GM19025 (cell line): ENCODE measurements around the gene HSF5.
A peak's percentile ranks its signal among the peaks of the same experiment; 100 is the strongest.
"Not testable (repeated sequence)": the region's sequence is repeated elsewhere in the genome, so short reads cannot be mapped to it uniquely, and the experiment has no call there.

ENCODE experiments used
- ATAC-seq: cut with Tn5 transposase; IDR thresholded peaks from one replicate; pipeline ENCODE4 v1.9.1; 2021; ENCODE audit warnings: mild to moderate bottlenecking, low read depth, moderate library complexity; ENCODE audit not compliant: unreplicated experiment

Gene HSF5

DNA sequence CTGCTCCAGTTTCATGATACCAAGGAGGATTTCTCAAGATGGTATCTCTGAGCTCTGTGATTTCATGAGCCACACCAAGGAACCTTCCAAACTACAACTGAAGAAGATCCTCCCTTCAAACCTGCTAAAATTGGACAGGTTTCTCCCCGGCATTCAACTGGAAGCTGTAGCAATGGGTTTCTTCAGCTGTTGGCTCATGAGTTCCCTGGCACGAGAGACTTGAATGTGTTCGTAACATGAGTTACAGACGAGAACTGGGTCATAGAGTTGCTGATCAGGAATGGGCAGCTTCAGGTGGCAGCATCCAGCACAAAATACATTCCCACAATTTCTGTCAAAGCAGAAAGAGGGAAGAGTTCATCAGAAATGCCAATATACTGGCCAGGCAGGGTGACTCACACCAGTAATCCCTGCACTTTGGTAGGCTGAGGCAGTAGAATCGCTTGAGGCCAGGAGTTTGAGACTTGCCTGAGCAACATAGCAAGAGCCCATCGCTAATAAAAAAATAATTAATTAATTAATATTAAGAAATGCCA lies 3.4 kb upstream of the HSF5 start:
- no peak for ATAC-seq

DNA sequence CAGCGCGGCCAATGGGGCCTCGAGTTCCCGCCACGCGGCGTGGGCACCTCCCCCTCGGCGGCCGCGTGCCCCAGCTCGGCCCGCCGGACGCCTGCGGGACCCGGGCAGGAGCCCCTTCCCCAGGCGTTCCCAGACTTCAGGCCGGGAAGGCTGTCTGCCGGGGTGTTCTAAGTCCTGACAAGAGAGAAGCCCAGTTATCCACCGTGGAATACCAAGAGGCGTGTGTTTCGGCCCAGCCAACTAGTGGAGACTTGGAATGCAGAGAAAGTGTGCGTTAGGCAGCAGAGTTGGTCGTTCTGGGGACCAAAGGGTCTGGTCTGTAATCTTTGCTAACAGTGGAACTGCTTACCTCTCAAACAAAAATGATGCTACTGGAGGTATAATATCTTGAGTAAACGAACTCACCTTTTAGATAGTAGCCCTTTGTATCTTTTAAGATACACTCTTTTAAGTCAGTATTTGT lies 251 bp upstream of the HSF5 start:
- ATAC-seq, result no peak

DNA sequence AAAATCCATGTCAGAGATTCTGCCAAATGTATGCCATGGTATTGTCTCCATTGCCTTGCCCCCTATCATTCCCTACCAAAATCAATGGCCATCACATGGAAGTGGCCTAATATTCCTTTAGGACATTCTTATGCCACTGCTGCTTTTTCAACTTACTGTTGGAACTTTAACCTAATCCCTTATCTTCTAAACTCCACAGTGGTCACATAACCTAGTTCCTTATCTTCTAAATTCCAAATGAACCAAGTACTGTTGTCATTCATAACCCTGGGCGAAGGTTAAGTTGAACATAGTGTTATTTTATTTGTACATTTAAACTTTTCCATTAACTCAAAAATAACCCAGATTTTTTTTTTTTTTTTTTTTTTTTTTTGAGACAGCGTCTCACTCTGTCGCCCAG lies 3.6 kb downstream of the HSF5 start:
- ATAC-seq, result no peak

DNA sequence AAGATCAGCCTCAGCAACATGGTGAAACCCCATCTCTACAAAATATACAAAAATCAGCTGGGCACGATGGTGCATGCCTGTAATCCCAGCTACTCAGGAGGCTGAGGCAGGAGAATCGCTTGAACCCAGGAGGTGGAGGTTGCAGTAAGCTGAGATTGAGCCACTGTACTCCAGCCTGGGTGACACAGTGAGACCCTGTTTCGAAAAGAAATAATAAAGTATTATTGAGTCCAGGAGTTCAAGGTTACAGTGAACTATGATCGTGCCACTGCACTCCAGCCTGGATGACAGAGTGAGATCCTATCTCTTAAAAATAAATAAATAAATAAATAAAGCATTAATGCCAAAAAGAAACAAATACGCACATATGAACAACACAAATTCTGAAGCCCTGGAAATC lies 6.4 kb downstream of the HSF5 start:
- not testable (repeated sequence) for ATAC-seq

DNA sequence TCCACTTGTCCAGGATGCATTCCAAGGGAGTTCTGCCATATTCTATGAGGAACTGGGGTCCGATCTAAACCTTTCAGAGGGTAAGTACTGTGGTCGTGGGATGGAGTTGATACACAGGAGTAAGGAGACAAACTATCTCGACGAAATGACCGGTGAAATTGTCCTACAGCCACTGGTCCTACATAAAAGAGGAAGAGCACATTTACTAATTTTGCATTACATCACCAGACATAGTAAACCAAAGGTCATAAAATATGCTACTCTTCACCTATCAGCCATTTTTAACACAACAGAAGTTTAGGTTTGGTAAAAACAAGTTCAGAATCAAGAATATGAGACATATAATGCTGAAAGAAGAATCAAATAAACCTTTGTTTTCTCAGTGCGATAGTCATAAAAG lies 8.1 kb downstream of the HSF5 start:
- ATAC-seq, result no peak

DNA sequence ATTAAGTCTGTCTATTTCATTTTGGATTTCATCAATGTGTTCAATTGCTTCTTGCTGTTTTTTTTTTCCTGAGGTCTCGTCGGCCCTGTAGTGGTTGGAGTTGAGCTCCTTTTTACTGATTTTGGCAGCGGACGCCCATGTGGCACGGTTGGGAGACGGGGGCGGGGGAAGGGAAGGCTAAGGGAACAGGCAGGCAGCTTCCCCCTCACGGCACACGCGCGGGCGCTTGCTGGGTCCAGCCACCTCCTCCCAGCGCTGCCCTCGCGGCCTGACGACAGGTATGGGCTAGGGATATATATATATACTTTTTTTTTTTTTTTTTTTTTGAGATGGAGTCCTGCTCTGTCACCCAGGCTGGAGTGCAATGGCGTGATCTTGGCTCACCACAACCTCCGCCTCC lies 11.4 kb downstream of the HSF5 start:
- no peak for ATAC-seq

DNA sequence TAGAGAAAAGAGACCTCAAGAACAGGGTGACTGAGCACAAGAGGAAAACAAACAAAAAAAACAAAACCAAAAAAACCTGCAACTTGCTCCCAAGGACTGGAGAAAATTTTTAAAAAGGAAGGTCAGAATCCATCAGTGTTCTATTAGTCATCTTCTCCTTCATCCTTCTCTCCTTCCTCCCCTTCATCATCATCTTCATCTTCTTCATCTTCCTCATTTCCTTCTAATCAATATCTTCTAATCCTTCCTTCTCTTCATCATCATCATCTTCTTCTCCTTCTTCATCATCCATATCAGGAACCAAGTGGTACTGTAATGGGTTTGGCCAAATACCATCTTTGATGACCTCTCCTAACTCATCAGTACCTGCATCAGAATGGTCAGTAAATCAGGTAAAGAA lies 12.2 kb downstream of the HSF5 start:
- no peak for ATAC-seq

DNA sequence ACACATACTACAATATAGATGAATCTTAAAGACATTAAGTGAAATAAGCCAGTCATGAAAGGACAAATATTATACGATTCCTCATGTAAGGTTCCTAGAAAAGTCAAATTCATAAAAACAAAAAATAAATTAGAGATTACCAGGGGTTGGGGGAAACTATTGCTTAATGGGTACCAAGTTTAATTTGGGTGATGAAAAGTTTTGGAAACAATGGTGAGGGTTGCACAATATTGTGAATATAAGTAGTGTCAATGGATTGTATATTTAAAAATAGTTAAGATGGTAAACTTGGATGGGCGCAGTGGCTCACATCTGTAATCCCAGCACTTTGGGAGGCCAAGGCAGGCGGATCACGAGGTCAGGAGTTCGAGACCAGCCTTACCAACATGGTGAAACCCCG lies 17.9 kb downstream of the HSF5 start:
- no peak for ATAC-seq

DNA sequence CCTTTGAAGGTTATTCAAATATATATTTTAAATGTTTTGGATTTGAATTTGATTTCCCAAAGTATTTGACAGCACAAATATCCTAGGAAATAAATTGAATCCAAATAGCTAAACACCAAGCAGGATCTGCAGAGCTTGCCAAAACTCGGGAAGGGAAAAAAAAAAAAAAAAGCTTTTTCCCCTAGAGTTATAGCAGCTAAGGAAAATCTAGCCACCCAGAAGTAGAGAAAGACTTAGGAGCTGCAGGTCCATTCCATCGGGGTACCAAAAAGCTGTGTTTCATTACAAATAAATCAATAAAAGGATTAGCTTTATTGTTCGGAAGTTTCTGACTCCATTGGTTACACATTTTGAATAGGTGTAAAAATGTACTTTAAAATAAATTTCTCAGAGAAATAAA lies 19.3 kb downstream of the HSF5 start:
- no peak for ATAC-seq

DNA sequence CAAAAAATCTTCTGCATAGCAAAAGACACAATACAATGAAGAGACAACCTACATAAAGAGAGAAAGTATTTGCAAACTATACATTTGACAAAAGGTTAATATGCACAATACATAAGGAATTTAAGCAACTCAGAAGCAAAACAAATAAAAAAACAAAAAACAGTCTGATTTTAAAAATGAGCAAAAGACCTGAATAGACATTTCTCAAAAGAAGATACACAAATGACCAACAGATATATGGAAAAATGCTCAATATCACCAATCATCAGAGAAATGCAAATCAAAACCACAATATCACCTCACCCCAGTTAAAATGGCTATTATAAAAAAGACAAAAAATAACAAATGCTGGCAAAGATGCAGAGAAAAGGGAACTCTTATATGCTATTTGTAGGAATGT lies 32.7 kb downstream of the HSF5 start:
- ATAC-seq, result no peak

DNA sequence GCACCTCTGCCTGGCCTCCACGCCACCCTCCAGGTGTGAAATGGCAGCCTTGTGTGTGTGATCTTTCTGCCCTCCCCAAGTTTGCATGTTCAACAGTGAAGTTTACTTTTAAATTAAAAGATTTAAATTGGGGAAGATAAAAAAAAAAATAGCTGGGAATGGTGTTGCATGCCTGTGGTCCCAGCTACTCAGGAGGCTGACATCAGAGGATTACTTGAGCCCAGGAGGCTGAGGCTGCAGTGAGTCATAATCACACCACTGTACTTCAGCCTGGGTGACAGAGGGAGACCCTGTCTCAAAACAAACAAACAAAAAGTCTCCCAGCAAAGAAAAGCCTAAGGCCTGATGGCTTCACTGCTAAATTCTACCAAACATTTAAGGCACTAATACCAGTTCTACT lies 35.5 kb downstream of the HSF5 start:
- no peak for ATAC-seq

DNA sequence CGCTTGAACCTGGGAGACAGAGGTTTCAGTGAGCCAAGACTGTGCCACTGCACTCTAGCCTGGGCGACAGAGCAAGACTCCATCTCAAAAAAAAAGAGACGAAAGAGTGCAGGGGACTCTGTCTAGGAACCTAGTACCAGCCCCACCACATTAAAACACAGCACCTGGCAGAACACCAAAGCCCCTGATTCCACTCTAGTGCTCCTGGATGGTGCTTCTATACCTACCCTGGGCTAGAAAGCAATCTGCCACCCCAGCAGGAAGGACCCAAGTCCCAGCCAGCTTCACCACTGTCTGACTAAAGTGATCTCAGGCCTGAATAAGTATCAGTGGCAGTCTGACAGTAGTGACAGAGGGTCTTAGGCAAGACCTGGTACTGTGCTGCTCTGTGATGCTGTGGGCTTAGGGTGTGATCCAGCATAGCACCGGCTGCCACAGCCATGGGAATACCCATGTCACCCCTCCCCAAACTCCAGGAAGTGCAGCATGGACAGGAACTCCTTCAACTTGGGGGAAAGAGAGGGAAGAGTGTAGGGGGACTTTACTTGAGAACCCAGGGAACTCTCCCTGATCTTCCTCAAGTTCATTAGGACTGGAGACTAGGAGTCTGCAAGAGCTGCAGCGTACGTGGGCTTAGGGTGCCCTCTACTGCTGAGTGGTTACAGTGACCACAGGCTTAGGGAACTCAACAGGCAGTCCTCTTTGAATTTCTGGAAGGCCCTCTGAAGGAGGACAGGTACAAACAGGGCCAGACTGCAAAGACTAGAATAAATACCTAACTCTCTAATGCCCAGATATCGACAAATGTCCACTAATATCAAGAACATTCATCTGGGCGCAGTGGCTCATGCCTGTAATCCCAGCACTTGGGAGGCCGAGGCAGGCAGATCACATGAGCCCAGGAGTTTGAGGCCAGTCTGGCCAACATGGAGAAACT lies 40.9 kb downstream of the HSF5 start:
- ATAC-seq, result no peak

DNA sequence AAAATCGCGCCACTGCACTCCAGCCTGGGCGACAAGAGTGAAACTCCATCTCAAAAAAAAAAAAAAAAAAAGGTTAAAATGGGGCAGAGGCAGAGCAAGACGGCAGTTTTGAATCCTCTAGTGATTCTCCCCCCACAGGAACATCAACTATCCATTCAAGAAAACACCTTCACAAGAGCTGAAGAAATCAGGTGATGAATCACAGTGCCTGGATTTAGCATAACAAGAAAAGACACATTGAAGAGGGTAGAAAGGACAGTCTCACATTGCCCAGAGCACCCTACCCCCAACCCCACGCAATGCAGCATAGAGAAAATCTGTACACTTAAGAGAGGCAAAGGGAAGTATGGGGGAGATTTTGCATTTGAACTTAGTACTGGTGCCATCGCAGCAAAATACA lies 42.1 kb downstream of the HSF5 start:
- ATAC-seq, result no peak

DNA sequence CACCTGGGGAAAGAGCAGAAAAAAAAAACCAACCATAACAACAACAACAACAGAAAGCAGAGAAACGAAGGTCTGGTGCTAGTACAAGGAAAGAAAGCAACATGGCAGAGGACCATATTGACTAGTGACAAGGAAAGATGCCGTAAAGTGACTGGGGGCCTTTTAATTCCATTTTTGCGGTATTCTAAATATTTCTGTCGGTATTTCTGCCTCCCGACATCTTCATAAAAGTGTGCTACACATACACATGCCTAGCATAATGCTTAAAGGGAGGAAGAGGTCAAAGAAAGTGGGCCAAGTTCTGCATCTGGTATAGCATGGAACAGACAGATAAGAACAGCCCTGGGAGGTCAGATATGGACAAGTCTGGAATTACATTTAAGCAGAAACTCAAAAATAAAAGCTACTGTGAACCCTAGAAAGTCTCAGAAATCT lies 51.4 kb downstream of the HSF5 start:
- ATAC-seq, result no peak

DNA sequence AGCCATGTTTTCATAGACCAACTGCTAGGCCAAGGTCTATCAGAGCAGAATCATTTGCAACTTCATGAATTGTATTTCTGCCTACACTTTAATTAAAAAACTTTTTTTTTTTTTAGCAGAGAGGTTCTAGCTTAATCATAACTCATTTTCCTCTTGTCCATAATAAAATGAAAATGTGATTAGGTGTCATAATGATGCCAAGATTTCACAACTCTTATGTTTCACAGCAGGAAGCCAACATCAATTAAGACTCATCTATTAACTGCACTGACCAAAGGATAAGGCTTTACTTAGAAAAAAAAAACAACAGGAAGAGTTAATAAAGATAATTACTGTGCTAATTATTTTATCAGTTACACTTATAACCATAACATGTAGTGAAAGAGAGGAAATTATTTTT lies 52.0 kb downstream of the HSF5 start:
- ATAC-seq, result no peak

DNA sequence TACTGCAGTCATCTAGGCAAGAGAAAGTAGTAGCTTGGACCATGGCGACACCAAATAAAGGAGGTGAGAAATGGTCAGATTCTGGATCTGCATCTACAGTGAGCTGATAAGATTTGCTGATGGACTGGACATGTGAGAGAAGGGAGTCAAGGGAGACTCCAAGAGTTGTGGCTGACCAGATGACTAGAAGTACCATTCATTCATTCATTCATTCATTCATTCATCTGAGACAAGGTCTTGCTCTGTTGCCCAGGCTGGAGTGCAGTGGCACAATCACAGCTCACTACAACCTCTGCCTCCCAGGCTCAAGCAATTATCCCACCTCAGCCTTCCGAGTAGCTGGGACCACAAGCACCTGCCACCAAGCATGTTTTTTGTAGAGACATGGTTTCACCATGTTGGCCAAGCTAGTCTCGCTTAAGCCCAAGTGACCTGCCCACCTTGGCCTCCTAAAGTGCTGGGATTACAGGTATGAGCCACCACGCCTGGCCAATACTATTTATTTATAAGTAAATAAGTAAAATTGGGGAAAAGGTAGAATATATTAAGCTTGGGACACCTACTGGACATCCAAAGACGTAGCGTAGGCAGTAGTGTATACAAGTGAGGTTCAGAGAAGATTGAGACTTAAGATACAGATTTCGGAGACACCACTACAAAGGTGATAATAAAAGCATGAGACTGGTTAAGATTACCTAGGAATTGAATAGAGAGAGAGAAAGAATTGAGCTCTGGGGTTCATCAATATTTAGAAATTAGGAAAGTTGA lies 55.2 kb downstream of the HSF5 start:
- no peak for ATAC-seq

DNA sequence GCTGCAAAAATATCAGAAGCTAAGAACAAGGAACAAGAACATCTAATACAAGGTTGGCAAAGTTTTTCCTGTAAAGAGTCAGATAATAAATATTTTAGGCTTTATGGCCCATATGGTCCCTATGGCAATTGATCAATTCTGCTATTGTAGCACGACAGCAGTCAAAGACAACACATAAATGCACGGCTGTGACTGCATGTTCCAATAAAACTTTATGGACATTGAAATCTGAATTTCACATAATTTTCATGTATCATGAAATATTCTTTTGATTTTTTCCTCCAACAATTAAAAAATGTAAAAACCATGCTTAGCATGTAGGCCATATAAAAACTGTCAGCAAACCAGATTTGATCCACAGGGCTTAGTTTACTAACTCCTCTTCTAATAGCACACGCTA lies 60.4 kb downstream of the HSF5 start:
- no peak for ATAC-seq

DNA sequence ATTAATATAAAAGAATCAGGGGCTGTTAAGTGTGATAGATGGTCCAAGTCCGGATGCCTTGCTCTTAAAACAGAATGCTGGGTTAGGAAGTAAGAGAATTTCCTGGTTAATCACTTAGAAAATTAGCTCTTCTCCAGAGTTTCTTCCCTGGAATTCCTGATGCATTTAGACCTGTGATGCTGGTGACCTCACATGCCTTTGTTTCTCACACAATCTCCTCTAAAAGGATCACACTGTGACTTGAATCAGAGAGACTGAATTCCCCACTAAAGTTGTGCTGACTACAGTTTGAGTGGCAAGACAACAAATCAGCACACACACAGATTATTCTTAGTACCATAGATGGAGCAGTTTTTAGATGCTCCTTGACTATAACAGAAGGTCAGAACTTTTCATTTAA lies 66.5 kb downstream of the HSF5 start:
- no peak for ATAC-seq

DNA sequence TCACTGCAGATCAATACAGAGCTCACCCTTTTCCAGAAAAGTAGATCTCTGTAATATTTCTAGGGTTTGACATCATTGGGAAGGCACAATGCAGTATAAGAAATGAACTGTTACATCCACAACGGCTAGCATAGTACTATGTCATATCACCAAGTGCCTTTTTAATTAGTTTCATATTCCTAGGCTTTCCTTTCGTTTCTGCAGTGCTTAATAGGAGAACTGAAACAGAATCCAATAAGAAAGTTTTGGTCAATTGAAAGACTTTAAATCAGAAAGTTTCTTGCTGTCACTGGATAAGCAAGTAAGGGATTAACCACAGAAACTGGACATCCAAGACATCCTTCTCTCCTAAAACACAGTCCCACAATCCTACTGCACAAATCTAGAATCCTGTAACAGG lies 67.4 kb downstream of the HSF5 start:
- no peak for ATAC-seq

DNA sequence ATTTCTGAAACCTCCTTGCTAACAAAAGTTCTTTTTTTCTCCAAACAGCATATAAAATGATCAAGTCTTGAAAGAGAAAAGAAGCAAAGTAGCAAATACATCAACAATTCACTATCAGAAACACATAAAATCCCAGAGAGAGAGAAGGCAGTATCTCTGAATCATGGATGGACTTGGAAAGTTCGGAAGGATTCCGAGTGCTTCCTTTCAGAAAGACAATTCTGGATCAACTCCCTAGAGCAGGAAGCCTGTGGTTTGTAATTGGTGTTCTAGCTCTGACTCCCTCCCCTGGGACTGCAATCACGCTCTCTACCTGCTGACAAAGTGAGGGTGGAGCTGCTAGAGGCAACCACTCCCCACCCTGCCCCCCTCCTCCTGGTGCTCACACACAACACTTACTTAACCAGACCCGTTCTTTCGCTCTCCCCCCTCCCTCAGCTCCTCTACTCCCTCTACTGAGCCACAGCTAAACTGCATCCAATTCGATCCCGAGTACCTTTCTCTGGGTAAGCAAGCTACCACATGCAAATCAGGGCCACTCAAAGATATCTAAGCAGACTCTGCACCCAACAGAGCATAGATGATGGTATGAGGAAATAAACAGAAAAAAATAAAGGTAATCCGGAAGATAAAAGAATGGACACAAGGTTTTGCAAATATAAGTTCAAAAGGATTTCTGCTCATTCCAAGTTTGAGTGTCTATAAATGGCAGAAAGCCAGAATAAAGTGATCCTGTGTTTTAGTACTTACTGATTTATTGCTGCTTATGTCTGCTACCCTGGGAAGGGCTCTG lies 70.7 kb downstream of the HSF5 start, which contains the start of gene RNF43:
RNF43 (minus strand) TSS at position 235 of the 793 bp plus-strand sequence. CDS start 1,957 bp downstream, outside the sequence.
- peak; percentile 98 for ATAC-seq

DNA sequence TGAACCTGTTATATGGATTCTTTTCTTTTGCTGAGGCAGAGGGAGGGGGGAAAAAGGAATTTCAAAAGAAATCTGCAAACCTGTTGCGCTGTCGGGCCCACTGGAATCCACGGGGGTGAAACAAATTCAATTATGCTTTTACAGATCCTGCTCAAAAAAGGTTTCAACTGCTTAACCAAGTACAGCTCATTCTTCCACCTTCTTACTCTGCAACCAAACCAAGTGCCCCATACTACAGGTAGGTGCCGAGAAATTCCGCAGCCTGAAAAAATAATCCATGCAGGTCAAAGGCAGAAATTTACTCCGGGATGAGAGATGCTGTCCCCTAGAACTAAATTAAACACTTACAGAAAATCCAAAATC lies 71.3 kb downstream of the HSF5 start:
- ATAC-seq, result no peak
